Measurements from ENCODE around the gene BLOC1S5.

BLOC1S5 gene

DNA sequence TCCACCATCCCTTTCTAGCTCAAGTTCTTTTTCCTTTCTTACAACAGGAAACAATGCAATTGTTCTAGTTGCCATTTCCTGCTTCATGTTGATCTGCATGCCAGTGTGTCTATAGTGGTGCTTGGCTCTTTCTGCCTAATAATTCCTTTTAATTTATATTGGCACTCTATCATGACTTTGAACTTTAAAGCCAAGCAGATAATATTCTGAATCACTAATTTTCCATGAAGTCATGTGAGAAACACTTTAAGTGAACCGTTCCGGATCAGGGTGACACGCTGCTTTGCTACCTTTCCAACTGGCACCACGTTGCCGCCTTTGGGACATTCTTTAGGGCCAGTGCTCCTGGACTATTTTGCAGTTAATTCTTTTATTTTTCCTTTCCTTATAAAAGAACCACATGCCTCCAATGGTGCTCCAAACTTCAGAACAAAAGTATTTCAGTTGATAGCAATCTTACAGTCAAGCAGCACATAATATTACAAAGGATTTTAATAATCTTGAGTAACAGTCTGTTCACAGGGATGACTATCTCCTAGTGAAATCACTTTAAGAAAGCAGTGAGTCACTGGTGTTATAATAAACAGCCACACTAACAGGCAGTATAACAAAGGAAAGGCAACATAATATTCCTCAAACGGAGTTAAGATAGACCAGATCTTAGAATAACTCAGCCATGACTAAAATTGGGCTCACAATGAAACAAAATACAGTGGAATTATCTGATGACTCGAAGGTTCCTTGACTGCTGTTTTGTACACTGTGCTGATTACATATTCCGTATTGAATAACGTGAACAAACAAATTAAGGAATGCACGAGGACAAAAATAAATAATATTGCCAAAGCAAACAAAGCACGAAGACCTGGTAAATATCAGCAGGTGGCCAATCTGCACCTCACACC lies 19.0 kb upstream of the BLOC1S5 start:
- FAIRE-seq (no peak), DNase-seq (ENCODE audit: insufficient read length, low spot score) (no peak)

DNA sequence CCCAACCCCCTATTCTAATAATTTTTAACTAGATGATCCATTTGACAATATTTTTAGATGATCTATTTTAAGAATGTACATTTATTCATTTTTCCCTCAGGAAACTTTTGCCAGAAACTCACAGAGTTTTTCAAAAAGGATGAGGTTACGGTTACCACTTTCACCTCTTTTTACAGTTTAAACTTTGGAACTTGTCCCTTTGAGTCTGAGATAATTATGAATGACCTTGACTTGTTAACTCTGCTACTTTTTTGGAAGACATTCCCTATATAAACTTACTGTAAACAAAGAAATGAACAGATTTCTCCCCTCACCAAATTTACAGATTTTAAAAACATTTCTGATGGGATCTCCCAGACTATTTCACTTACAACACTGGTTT lies 18.4 kb upstream of the BLOC1S5 start:
- FAIRE-seq (no peak), DNase-seq (ENCODE audit: insufficient read length, low spot score) (no peak)

DNA sequence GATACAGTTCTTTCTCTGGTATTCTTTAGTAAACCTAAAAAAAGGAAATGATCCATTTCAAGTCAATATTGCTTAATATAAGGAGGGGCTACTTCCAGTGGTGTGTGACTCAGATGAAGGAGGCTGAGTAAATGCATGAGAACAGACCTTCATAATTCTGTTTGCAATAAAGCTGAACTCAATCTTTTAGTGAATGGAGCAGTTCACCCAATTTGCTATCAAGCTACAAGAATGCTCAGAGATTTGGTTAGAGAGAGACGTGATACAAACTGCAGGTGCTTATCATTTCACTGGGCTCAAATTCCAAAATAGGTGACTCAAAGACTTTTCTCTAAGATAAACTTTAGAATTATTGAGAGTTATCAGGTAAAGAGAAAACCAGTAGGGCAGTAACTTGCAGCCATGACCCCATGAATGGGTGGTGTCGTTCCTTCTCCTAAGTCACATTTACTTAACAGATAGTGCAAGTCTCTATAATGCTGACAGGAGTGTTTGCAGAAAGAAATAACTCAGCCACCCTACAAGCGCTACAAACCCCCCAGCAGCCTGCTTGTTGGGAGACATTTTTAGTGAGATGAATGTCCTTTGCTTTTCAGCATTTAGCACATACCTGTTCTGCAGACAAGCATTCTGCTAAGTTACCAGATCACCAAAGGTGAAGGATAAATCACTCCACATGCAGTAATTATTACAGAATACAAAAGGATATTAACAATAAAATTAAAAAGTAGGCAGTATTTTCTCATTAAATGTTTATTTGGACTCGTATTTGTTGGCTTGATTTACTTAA lies 16.4 kb upstream of the BLOC1S5 start:
- DNase-seq (ENCODE audit: insufficient read length, low spot score) (no peak), FAIRE-seq (no peak)

GRCh38 chr6:8079126-8079525 lies 14.9 kb upstream of the BLOC1S5 start:
- FAIRE-seq: no peak
- no peak for DNase-seq (ENCODE audit: insufficient read length, low spot score)

- no peak for DNase-seq (ENCODE audit: insufficient read length, low spot score)
- no peak for FAIRE-seq
Measured at GRCh38 chr6:8077991-8078390, 13.8 kb upstream of the BLOC1S5 start.

DNA sequence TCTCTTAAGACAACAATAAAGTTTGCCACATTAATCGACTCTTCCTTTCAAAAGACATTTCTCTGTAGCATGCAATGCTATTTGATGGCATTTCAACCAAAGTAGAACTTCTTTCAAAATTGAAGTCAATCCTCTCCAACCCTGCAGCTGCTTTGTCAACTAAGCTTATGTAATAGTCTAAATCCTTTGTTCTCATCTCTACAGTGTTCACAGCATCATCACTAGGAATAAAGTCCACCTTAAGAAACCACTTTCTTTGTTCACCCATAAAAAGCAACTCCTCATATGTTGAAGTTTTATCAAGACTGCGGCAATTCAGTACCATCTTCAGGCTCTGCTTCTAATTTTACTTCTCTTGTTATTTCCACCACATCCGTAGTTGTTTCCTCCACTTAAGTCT lies 11.5 kb upstream of the BLOC1S5 start:
- FAIRE-seq: no peak
- DNase-seq (ENCODE audit: insufficient read length, low spot score): no peak

GRCh38 chr6:8075185-8075584 lies 11.0 kb upstream of the BLOC1S5 start:
- DNase-seq (ENCODE audit: insufficient read length, low spot score) (no peak), FAIRE-seq (no peak)

- FAIRE-seq: no peak
- DNase-seq (ENCODE audit: insufficient read length, low spot score): no peak
Measured at GRCh38 chr6:8074213-8074612, 10.0 kb upstream of the BLOC1S5 start.

- FAIRE-seq: no peak
- DNase-seq (ENCODE audit: insufficient read length, low spot score): no peak
Measured at GRCh38 chr6:8073758-8074157, 9.6 kb upstream of the BLOC1S5 start.

DNA sequence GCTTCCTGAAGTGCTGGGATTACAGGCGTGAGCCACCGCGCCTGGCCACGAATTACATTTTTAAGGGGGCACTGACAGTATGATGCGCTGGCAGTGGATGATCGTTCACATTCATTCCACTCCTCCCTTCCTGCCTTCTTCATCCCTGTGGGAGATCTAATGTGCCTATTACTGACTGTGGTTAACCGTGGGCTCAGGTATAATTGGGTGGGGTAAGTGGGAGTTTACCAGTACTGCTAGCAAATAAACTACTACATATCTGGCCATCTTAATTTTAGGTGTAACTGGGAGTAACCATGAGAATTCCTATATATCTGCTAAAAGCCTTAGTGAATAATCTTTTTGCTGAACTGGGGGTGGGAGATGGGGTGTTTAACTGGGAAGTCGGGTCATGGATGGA lies 6.5 kb upstream of the BLOC1S5 start:
- FAIRE-seq (no peak), DNase-seq (ENCODE audit: insufficient read length, low spot score) (no peak)

- no peak for DNase-seq (ENCODE audit: insufficient read length, low spot score)
- no peak for FAIRE-seq
Measured at GRCh38 chr6:8069631-8070284, 5.6 kb upstream of the BLOC1S5 start.

GRCh38 chr6:8069151-8069550 lies 5.0 kb upstream of the BLOC1S5 start:
- FAIRE-seq (no peak), DNase-seq (ENCODE audit: insufficient read length, low spot score) (no peak)

DNA sequence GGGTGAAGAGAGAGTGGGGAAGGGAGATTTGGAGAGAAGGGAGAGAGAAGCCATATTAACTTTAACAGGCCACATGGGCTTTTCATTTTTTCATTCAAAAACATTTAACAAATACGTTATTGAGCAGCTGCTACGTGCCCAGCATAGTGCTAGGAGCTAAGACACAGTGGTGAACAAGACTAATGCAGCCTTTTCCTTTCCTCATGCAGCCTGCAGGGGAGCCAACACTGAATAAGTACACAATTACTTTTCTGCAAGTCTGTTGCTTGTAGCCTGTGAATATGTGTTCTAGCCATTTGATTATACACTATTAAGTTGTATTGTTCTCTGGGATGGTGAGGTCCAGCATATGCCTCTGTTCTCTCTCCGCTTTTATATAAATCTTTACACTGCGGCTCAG lies 1.9 kb upstream of the BLOC1S5 start:
- FAIRE-seq (no peak), DNase-seq (ENCODE audit: insufficient read length, low spot score) (no peak)

DNA sequence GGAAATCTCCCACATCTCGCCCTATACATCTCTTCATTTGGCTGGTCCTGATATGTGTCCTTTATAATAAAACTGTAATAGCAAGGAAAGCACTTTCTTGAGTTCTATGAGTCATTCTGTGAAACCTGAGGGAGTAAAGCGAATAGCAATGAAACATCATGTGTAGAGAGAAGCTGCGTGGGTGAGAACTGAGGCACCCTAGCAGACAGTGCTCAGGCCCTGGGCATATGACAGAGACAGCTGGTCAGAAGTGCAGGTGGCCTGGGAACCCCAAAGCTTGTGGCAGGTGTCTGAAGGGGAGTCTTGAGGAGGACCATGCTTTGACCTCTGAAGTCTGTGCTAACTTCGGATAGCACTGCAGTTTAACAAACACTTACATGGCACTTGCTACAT lies 1.3 kb upstream of the BLOC1S5 start:
- DNase-seq (ENCODE audit: insufficient read length, low spot score) (no peak), FAIRE-seq (peak; percentile 39)

DNA sequence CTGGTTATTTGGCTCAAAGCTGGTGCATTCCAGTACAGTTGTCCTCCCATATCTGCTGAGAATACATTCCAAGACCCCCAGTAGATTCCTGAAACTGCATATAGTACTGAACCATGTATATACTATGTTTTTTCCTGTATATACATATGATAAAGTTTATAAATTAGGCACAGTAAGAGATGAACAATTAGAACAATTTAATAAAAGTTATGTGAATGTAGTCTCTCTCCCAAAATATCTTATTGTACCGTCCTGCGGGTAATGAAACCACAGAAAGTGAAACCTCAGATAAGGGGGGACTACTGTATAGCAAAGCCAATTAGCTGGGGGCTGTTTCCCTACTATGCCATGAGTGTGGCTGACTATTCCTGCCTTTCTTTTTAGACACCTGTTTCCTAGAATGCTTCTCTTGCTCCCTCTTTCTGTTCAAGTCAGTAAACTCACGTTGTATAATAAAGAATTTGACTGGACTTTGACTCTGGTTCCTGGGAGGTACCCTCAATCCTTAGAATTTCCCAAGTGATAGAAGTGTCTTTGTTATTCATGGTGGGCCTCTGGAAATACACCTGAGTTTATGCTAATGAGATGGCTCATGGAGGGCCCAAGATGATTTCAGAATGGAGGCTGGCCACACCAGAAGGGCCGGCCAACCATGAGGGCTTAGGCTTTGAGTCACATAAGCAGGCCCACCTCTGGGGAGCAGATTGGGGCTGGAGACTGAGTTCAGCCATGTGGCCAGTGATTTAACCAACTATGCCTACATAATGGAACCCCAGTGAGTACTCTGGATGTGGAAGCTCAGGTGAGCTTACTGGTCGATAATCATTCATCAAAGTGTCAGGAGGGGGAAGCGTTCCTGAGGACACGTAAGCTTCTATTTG lies 689 bp upstream of the BLOC1S5 start:
- DNase-seq (ENCODE audit: insufficient read length, low spot score) (no peak), FAIRE-seq (no peak)

GRCh38 chr6:8061736-8062135 lies 2.5 kb downstream of the BLOC1S5 start:
- no peak for FAIRE-seq
- DNase-seq (ENCODE audit: insufficient read length, low spot score): no peak

DNA sequence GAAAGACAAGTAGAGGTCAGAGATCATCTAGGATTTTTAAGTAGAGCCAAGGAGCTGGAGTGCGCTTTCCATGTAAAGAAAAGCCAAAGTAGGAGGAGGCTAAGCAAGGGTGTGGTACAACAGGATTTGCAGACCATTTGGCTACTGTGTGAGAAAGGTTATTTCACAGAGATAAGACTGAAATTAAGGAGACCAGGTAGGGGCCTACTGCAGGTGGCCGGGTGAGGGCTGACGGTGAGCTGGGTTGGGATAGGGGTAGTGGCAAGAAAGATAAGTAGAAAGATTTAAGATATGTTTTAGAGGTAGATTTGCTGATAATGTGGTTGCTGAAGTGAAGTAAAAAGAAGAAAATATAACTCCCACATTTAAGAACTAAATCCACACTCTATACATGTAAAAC lies 3.8 kb downstream of the BLOC1S5 start:
- DNase-seq (ENCODE audit: insufficient read length, low spot score): no peak
- FAIRE-seq: no peak

DNA sequence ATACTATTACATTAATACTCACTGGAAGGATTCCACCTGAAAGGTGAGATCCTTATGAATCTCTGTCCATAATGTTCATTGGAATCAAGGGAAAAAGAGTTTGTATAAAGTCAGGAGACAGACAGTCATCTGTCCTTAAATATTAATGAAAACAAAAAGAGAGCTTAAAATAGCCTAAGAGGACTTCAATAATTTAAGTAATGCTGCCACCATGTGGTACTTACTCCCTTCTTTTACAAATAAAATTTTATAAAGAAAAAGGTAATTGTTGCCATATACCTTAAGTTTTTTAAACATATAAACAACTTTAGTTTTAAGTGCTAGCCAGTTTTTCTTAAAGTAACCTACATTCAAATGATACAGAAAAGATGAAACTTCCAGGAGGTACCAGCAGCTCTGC lies 5.1 kb downstream of the BLOC1S5 start:
- DNase-seq (ENCODE audit: insufficient read length, low spot score) (no peak), FAIRE-seq (no peak)

GRCh38 chr6:8057793-8058192 lies 6.4 kb downstream of the BLOC1S5 start:
- no peak for FAIRE-seq

DNA sequence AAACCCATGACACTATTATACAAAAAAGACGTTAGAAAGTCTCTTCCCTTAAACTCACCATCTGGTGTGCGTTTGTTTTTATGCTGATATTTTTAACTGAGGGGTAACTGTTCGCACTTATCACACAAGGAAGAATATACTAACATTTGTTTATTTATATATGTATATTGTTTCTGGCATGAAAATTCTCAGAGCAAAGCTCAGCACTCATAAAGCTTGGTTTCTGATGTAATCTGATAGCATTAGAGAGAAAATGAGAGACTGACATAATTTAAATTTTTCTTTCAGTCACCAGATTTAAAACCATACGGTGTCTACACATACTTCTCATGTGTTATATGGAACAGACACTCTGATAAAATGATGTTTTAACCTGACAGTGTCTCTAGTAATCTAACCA lies 6.9 kb downstream of the BLOC1S5 start:
- no peak for FAIRE-seq
- no peak for DNase-seq (ENCODE audit: insufficient read length, low spot score)

More at GRCh38 chr6:8057793-8058192, 6.4 kb downstream of the BLOC1S5 start:
- no peak for DNase-seq (ENCODE audit: insufficient read length, low spot score)

DNA sequence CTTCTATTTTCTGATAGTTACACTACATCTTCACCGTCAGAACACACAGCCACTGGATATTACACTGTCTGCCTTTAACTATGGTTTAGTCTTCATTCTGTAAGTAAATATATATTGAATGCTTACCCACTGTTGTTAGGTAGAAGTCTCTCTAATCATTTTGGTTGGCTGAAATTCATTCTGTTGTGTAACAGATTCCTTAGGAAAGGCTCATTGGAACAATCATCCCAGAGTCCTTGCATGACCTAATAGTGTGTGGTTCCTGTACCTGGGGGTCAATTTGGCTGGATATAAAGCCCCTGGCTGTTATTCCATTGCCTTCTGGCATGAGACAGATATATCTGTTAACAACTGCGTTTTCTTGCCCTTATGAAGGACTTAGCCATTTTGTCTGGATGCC lies 9.9 kb downstream of the BLOC1S5 start:
- DNase-seq (ENCODE audit: insufficient read length, low spot score): no peak
- FAIRE-seq: no peak
